ENCODE results near the gene HLA-C.
A peak's percentile ranks its signal among the peaks of the same experiment; 100 is the strongest.
"Not testable (repeated sequence)": the region's sequence is repeated elsewhere in the genome, so short reads cannot be mapped to it uniquely, and the experiment has no call there.

HLA-C gene

GRCh38 chr6:31287619-31288018 is 15.7 kb upstream of the HLA-C start:
- no peaks in the 10 kb centered on the region for H3K9me3 Mint-ChIP-seq
- H3K4me3 Mint-ChIP-seq = no peak overlapping the region
- DNase-seq (no peak), ATAC-seq (no peak)
- H3K4me1 Mint-ChIP-seq = peaks cover 14% of the 10 kb centered on the region
- H3K27ac Mint-ChIP-seq = no peak overlapping the region
- peaks cover 12% of the 10 kb centered on the region for H3K27me3 Mint-ChIP-seq

- ATAC-seq (no peak), DNase-seq (no peak)
- no peaks in the 10 kb centered on the region for H3K27me3 Mint-ChIP-seq
- peaks cover 0 to 4% of the 10 kb centered on the region in 2 donors for H3K9me3 Mint-ChIP-seq
- H3K4me1 Mint-ChIP-seq = peaks cover 14% of the 10 kb centered on the region
- H3K27ac Mint-ChIP-seq = no peak overlapping the region
- H3K4me3 Mint-ChIP-seq = no peak overlapping the region
Measured at GRCh38 chr6:31285982-31286381, 14.1 kb upstream of the HLA-C start.

- DNase-seq (no peak), ATAC-seq (no peak)
- Mint-ChIP-seq H3K4me1 (peaks cover 14% of the 10 kb centered on the region), H3K27me3 (no peaks in the 10 kb centered on the region), H3K27ac (no peak overlapping the region), H3K4me3 (no peak overlapping the region), H3K9me3 (peaks cover 0 to 5% of the 10 kb centered on the region in 2 donors)
Measured at GRCh38 chr6:31285486-31285885, 13.6 kb upstream of the HLA-C start.

- not testable (repeated sequence) for H3K27ac Mint-ChIP-seq, H3K4me1 Mint-ChIP-seq, H3K9me3 Mint-ChIP-seq, DNase-seq, H3K4me3 Mint-ChIP-seq, ATAC-seq
- H3K27me3 Mint-ChIP-seq = peaks cover 17% of the 10 kb centered on the region
Measured at GRCh38 chr6:31279647-31280046, 7.8 kb upstream of the HLA-C start.

GRCh38 chr6:31272836-31273626 is 1.1 kb upstream of the HLA-C start:
- ATAC-seq = no peak
- peak overlapping the region; percentile 92 to 99 for H3K4me3 Mint-ChIP-seq
- H3K4me1 Mint-ChIP-seq = peaks cover 61% of the 10 kb centered on the region
- H3K27ac Mint-ChIP-seq = peak overlapping the region; percentile 99
- peaks cover 17% of the 10 kb centered on the region for H3K27me3 Mint-ChIP-seq
- no peaks in the 10 kb centered on the region for H3K9me3 Mint-ChIP-seq
- peak; percentile 16 to 24 for DNase-seq

GRCh38 chr6:31272436-31272835 is 544 bp upstream of the HLA-C start:
- peak overlapping the region; percentile 99 for H3K27ac Mint-ChIP-seq
- ATAC-seq = no peak
- no peaks in the 10 kb centered on the region for H3K9me3 Mint-ChIP-seq
- H3K4me1 Mint-ChIP-seq = peaks cover 67% of the 10 kb centered on the region
- peaks cover 17% of the 10 kb centered on the region for H3K27me3 Mint-ChIP-seq
- no peak for DNase-seq
- peak overlapping the region; percentile 92 to 99 for H3K4me3 Mint-ChIP-seq

- DNase-seq (peak; percentile 78 to 83), ATAC-seq (peak; percentile 65)
- Mint-ChIP-seq H3K4me3 (peak overlapping the region; percentile 92 to 99), H3K27me3 (peaks cover 8% of the 10 kb centered on the region), H3K27ac (peak overlapping the region; percentile 99), H3K9me3 (no peaks in the 10 kb centered on the region), H3K4me1 (peaks cover 68% of the 10 kb centered on the region)
Measured at GRCh38 chr6:31270788-31271640, 878 bp downstream of the HLA-C start.

GRCh38 chr6:31268836-31269235 is 3.1 kb downstream of the HLA-C start:
- Mint-ChIP-seq H3K9me3 (no peaks in the 10 kb centered on the region), H3K4me1 (peaks cover 60% of the 10 kb centered on the region), H3K27me3 (no peaks in the 10 kb centered on the region), H3K27ac (peak overlapping the region; percentile 58 to 99), H3K4me3 (peak overlapping the region; percentile 92 to 99)
- peak in 1 of 2 donors; percentile 16 for DNase-seq
- ATAC-seq = no peak

GRCh38 chr6:31268369-31268765 is 3.5 kb downstream of the HLA-C start:
- ATAC-seq = no peak
- peak overlapping the region; percentile 92 to 99 for H3K4me3 Mint-ChIP-seq
- H3K27me3 Mint-ChIP-seq = no peaks in the 10 kb centered on the region
- H3K27ac Mint-ChIP-seq = peak overlapping the region in 1 of 2 donors; percentile 99
- peaks cover 56% of the 10 kb centered on the region for H3K4me1 Mint-ChIP-seq
- peaks cover 0 to 2% of the 10 kb centered on the region in 2 donors for H3K9me3 Mint-ChIP-seq
- peak in 1 of 2 donors; percentile 19 for DNase-seq

- H3K27ac Mint-ChIP-seq = peak overlapping the region in 1 of 2 donors; percentile 99
- DNase-seq (peak in 1 of 2 donors; percentile 36), ATAC-seq (no peak)
- H3K9me3 Mint-ChIP-seq = peaks cover 0 to 7% of the 10 kb centered on the region in 2 donors
- H3K27me3 Mint-ChIP-seq = no peaks in the 10 kb centered on the region
- peaks cover 51% of the 10 kb centered on the region for H3K4me1 Mint-ChIP-seq
- H3K4me3 Mint-ChIP-seq = peak overlapping the region; percentile 92 to 99
Measured at GRCh38 chr6:31267651-31268368, 4.1 kb downstream of the HLA-C start.

GRCh38 chr6:31266567-31267360 is 5.1 kb downstream of the HLA-C start:
- Mint-ChIP-seq H3K4me1 (peaks cover 45% of the 10 kb centered on the region), H3K27me3 (no peaks in the 10 kb centered on the region), H3K4me3 (peak overlapping the region in 1 of 2 donors; percentile 13), H3K27ac (peak overlapping the region in 1 of 2 donors; percentile 99), H3K9me3 (peaks cover 0 to 18% of the 10 kb centered on the region in 2 donors)
- ATAC-seq (peak; percentile 13), DNase-seq (peak in 1 of 2 donors; percentile 14)

GRCh38 chr6:31265926-31266325 is 6.0 kb downstream of the HLA-C start:
- Mint-ChIP-seq H3K27ac (peak overlapping the region in 1 of 2 donors; percentile 29), H3K9me3 (peaks cover 0 to 20% of the 10 kb centered on the region in 2 donors), H3K4me1 (peaks cover 42% of the 10 kb centered on the region), H3K4me3 (no peak overlapping the region), H3K27me3 (no peaks in the 10 kb centered on the region)
- ATAC-seq = no peak
- no peak for DNase-seq

GRCh38 chr6:31263346-31263933 is 8.5 kb downstream of the HLA-C start:
- ATAC-seq, H3K27ac Mint-ChIP-seq, H3K27me3 Mint-ChIP-seq, H3K4me3 Mint-ChIP-seq, DNase-seq: not testable (repeated sequence)
- Mint-ChIP-seq H3K9me3 (peaks cover 0 to 27% of the 10 kb centered on the region in 2 donors), H3K4me1 (peaks cover 27% of the 10 kb centered on the region)

- not testable (repeated sequence) for ATAC-seq, H3K27me3 Mint-ChIP-seq, DNase-seq, H3K4me3 Mint-ChIP-seq, H3K27ac Mint-ChIP-seq
- Mint-ChIP-seq H3K9me3 (peaks cover 0 to 27% of the 10 kb centered on the region in 2 donors), H3K4me1 (peaks cover 11% of the 10 kb centered on the region)
Measured at GRCh38 chr6:31259995-31260394, 11.9 kb downstream of the HLA-C start.
